Activated CD4-positive, alpha-beta memory T cell treated with anti-CD3 and anti-CD28 coated beads for 36 hours (primary cell): ENCODE results near the gene POU3F4. TPM values are rescaled to one million over a fixed set of nuclear protein-coding genes. Genes with fewer than 3 reads are reported as not detected.
A peak's percentile ranks its signal among the peaks of the same experiment; 100 is the strongest.

Experiments
- CTCF ChIA-PET: fragments of 350-600 bp; sonication (Branson Sonifier 250); formaldehyde crosslinking; loops from one replicate; lab custom pipeline; 2021; ENCODE audit warnings: antibody characterized with exemption, inconsistent platforms; lab: Charles Lee
- POLR2A ChIA-PET: fragments of 350-600 bp; sonication (Branson Sonifier 250); formaldehyde crosslinking; loops from one replicate; lab custom pipeline; 2021; ENCODE audit warnings: antibody characterized with exemption; lab: Charles Lee
- DNase-seq: peaks from one replicate; pipeline ENCODE4 v3.0.0-alpha.2; 2020
- H3K27ac Mint-ChIP-seq: one replicate; pipeline ENCODE4 v1.8.0; 2021; ENCODE audit warnings: mixed read lengths
- H3K27me3 Mint-ChIP-seq: one replicate; pipeline ENCODE4 v1.8.0; 2021; ENCODE audit warnings: mixed read lengths
- H3K36me3 Mint-ChIP-seq: one replicate; pipeline ENCODE4 v1.8.0; 2021; ENCODE audit warnings: mixed read lengths
- H3K4me1 Mint-ChIP-seq: one replicate; pipeline ENCODE4 v1.8.0; 2021; ENCODE audit warnings: low read depth, mixed read lengths
- H3K4me3 Mint-ChIP-seq: one replicate; pipeline ENCODE4 v1.8.0; 2021; ENCODE audit warnings: mild to moderate bottlenecking, mixed read lengths
- H3K9me3 Mint-ChIP-seq: one replicate; pipeline ENCODE4 v1.8.0; 2021; ENCODE audit warnings: mixed read lengths
- intact Hi-C: fragments of 100-400 bp; cut with micrococcal nuclease; formaldehyde crosslinking; loops from one replicate; pipeline ENCODE4 v1.15.1; 2023
- total RNA-seq, 2 experiments: library from RNA; stranded (reverse); gene quantifications; one replicate each; pipeline ENCODE4 v1.2.3, GENCODE V29; 2021

The POU3F4 gene
- total RNA-seq, 2 experiments from 2014 or later = not detected

GRCh38 chrX:83521905-83522304 is 13.8 kb downstream of the POU3F4 start:
- POLR2A ChIA-PET = no interaction called here
- H3K27me3 Mint-ChIP-seq = no peaks in the 10 kb centered on the region
- no peaks in the 10 kb centered on the region for H3K9me3 Mint-ChIP-seq
- no peak for DNase-seq
- no peaks in the 10 kb centered on the region for H3K4me1 Mint-ChIP-seq
- no peak overlapping the region for H3K4me3 Mint-ChIP-seq
- H3K36me3 Mint-ChIP-seq = no peaks in the 10 kb centered on the region
- CTCF ChIA-PET = no interaction called here
- no peak overlapping the region for H3K27ac Mint-ChIP-seq
- intact Hi-C loops = no loop called here

GRCh38 chrX:83529950-83530349 is 21.9 kb downstream of the POU3F4 start:
- H3K36me3 Mint-ChIP-seq = no peaks in the 10 kb centered on the region
- H3K9me3 Mint-ChIP-seq = no peaks in the 10 kb centered on the region

GRCh38 chrX:83535417-83536196 is 27.5 kb downstream of the POU3F4 start:
- no peak for DNase-seq
- Mint-ChIP-seq H3K4me3 (peak overlapping the region; percentile 23), H3K36me3 (no peaks in the 10 kb centered on the region), H3K9me3 (no peaks in the 10 kb centered on the region), H3K27ac (no peak overlapping the region), H3K27me3 (no peaks in the 10 kb centered on the region), H3K4me1 (no peaks in the 10 kb centered on the region)
- ChIA-PET CTCF (no interaction called here), POLR2A (no interaction called here)
- intact Hi-C loops = no loop called here

More at GRCh38 chrX:83529950-83530349, 21.9 kb downstream of the POU3F4 start:
- Mint-ChIP-seq H3K27me3 (no peaks in the 10 kb centered on the region), H3K27ac (no peak overlapping the region), H3K4me1 (no peaks in the 10 kb centered on the region), H3K4me3 (no peak overlapping the region)
- intact Hi-C loops = no loop called here
- ChIA-PET POLR2A (no interaction called here), CTCF (interaction anchor here (0.7 kb wide), 1 partner anchor 569 kb away, joined by 3 read pairs; no protein-coding TSS in a partner anchor)
- no peak for DNase-seq
